B cell (primary cell): ENCODE measurements around the gene COQ3. TPM values are rescaled to one million over a fixed set of nuclear protein-coding genes. Genes with fewer than 3 reads are reported as not detected.

Experiments
- ATAC-seq: fragments of 200-7000 bp; cut with Tn5 transposase; one replicate; pipeline ENCODE4 v1.10.0; 2021; ENCODE audit warnings: low read depth, mild to moderate bottlenecking, moderate number of reproducible peaks, moderate library complexity
- CTCF ChIA-PET: fragments of 350-600 bp; sonication (Branson Sonifier 250); formaldehyde crosslinking; loops from one replicate; lab custom pipeline; 2021; ENCODE audit warnings: antibody characterized with exemption, inconsistent platforms; lab: Charles Lee
- POLR2A ChIA-PET: fragments of 350-600 bp; sonication (Branson Sonifier 250); formaldehyde crosslinking; loops from one replicate; lab custom pipeline; 2021; ENCODE audit warnings: antibody characterized with exemption; lab: Charles Lee
- DNase-seq: peaks from one replicate; pipeline ENCODE4 v3.0.0; 2013
- H2AFZ ChIP-seq: 2 replicates; pipeline ENCODE4 v1.6.1; 2012; ENCODE audit warnings: mild to moderate bottlenecking, low read depth, low read length; ENCODE audit not compliant: insufficient read depth, poor library complexity, severe bottlenecking
- H3K27ac ChIP-seq, 2 donors: 1 replicate in 1 of 2; 2 replicates in 1 of 2; pipeline ENCODE4 v1.5.1; 2012 to 2013; ENCODE audit warnings: low read length in 2 of 2, mild to moderate bottlenecking in 2 of 2, moderate library complexity in 1 of 2
- H3K27me3 ChIP-seq, 4 experiments: fragments of 200-600 bp in 1 of 4; sonication (generic) in 1 of 4; replicated peaks in 1 of 4; 1 replicate in 2 of 4; 2 replicates in 2 of 4; pipeline versions ENCODE4 v1.6.1 to v1.7.0; 2013 to 2016; ENCODE audit warnings: low read length in 3 of 4, mild to moderate bottlenecking in 2 of 4, mixed read lengths in 1 of 4, moderate library complexity in 1 of 4; ENCODE audit not compliant: insufficient read depth in 4 of 4, control insufficient read depth in 3 of 4; ENCODE audit errors: control extremely low read depth in 1 of 4
- H3K36me3 ChIP-seq, 2 experiments: replicated peaks in 1 of 2; 1 replicate in 1 of 2; 2 replicates in 1 of 2; pipeline versions ENCODE4 v1.6.1 to v1.7.1; 2013; ENCODE audit warnings: low read length in 1 of 2; ENCODE audit not compliant: insufficient read depth in 2 of 2, control insufficient read depth in 1 of 2; ENCODE audit errors: control extremely low read depth in 1 of 2, extremely low read depth in 1 of 2
- H3K4me1 ChIP-seq, 2 donors: fragments of 200-600 bp in 1 of 2; sonication (generic) in 1 of 2; 1 replicate in 1 of 2; 2 replicates in 1 of 2; pipeline versions ENCODE4 v1.5.1 to v1.6.1; 2013 to 2017; ENCODE audit warnings: low read length in 2 of 2; ENCODE audit not compliant: control insufficient read depth in 2 of 2, insufficient read depth in 2 of 2
- H3K4me2 ChIP-seq: replicated peaks from 2 replicates; pipeline ENCODE3; 2012; ENCODE audit warnings: mild to moderate bottlenecking, low read depth, low read length; ENCODE audit not compliant: poor library complexity, severe bottlenecking
- H3K4me3 ChIP-seq, 5 experiments: fragments of 200-600 bp in 1 of 5; sonication (generic) in 1 of 5; 1 replicate in 3 of 5; 2 replicates in 2 of 5; pipeline versions ENCODE4 v1.5.1 to v1.7.0; 2011 to 2016; ENCODE audit warnings: low read length in 4 of 5, mild to moderate bottlenecking in 4 of 5, low read depth in 2 of 5, control low read depth in 1 of 5, moderate library complexity in 1 of 5; ENCODE audit not compliant: insufficient read depth in 1 of 5; ENCODE audit errors: control extremely low read depth in 1 of 5, extremely low read depth in 1 of 5
- H3K79me2 ChIP-seq: fragments of 200-600 bp; sonication (generic); one replicate; pipeline ENCODE4 v1.6.0; 2016; ENCODE audit warnings: low read length; ENCODE audit not compliant: control insufficient read depth, insufficient read depth
- H3K9ac ChIP-seq: fragments of 200-600 bp; sonication (generic); 2 replicates; pipeline ENCODE4 v1.6.1; 2017; ENCODE audit warnings: mild to moderate bottlenecking, low read length, moderate library complexity
- H3K9me3 ChIP-seq, 3 donors: one replicate each; pipeline versions ENCODE4 v1.6.1 to v1.7.1; 2013; ENCODE audit warnings: low read length in 2 of 3; ENCODE audit not compliant: control insufficient read depth in 2 of 3, insufficient read depth in 1 of 3; ENCODE audit errors: control extremely low read depth in 1 of 3
- H4K20me1 ChIP-seq: 2 replicates; pipeline ENCODE4 v1.6.0; 2012; ENCODE audit warnings: mild to moderate bottlenecking, low read length; ENCODE audit not compliant: insufficient read depth, control insufficient read depth, poor library complexity, severe bottlenecking
- H3K27ac Mint-ChIP-seq: one replicate; pipeline ENCODE4 v1.8.0; 2021; ENCODE audit warnings: mixed read lengths
- H3K27me3 Mint-ChIP-seq: one replicate; pipeline ENCODE4 v1.8.0; 2021; ENCODE audit warnings: mixed read lengths
- H3K4me1 Mint-ChIP-seq: one replicate; pipeline ENCODE4 v1.8.0; 2021; ENCODE audit warnings: mixed read lengths
- H3K4me3 Mint-ChIP-seq: one replicate; pipeline ENCODE4 v1.8.0; 2021; ENCODE audit warnings: mixed read lengths
- H3K9me3 Mint-ChIP-seq: one replicate; pipeline ENCODE4 v1.8.0; 2022; ENCODE audit warnings: mixed read lengths; ENCODE audit not compliant: insufficient read depth
- CTCF ChIP-seq: fragments of 200-600 bp; IDR thresholded peaks from one replicate; pipeline ENCODE4 v1.8.0; 2022; ENCODE audit warnings: antibody characterized with exemption, mild to moderate bottlenecking
- EZH2 ChIP-seq: IDR thresholded peaks from 2 replicates; pipeline ENCODE4 v1.6.1; 2012; ENCODE audit warnings: borderline replicate concordance, low read depth, mild to moderate bottlenecking, moderate library complexity, low read length; ENCODE audit not compliant: insufficient read depth, poor library complexity, severe bottlenecking
- WGBS: methylation state at CpG from one replicate; pipeline ENCODE4 v1.1.5; 2013; ENCODE audit warnings: missing lambda C conversion rate; ENCODE audit not compliant: insufficient coverage; 5-methylcytosine and 5-hydroxymethylcytosine counted together
- intact Hi-C: fragments of 100-400 bp; cut with micrococcal nuclease; formaldehyde crosslinking; loops from one replicate; pipeline ENCODE4 v1.10.0; 2022
- polyA plus RNA-seq: library from polyadenylated mRNA; depleted of rRNA; stranded (reverse); fragments of >200 nt; gene quantifications from 2 replicates; pipeline ENCODE4 v1.2.3, GENCODE V29; 2012
- total RNA-seq, 2 donors: library from RNA; stranded (reverse); fragments of 120-200 nt in 1 of 2; gene quantifications; 1 replicate in 1 of 2; 2 replicates in 1 of 2; pipeline versions ENCODE4 v1.2.3 to v1.2.4, GENCODE V29; 2013 to 2022

COQ3 gene
- total and polyA plus RNA-seq, 2 donors (not counting 1 experiment from before 2014, with no cell fraction given) = 2.9 to 3.1 TPM

- POLR2A ChIA-PET = interaction anchor here (0.6 kb wide), 1 partner anchor 31 kb away, joined by 3 read pairs; no protein-coding TSS in a partner anchor
- no peaks in the 10 kb centered on the region for H3K9me3 ChIP-seq
- peaks cover 56% of the 10 kb centered on the region for H4K20me1 ChIP-seq
- H3K4me1 ChIP-seq = peaks cover 42 to 53% of the 10 kb centered on the region in 2 donors
- WGBS = 100% methylated on average over 1 of the region's 5 CpGs
- peak overlapping the region; percentile 100 for H3K9ac ChIP-seq
- Mint-ChIP-seq H3K4me3 (peak overlapping the region; percentile 99), H3K9me3 (no peaks in the 10 kb centered on the region), H3K27ac (peak overlapping the region; percentile 67), H3K27me3 (no peaks in the 10 kb centered on the region), H3K4me1 (peaks cover 65% of the 10 kb centered on the region)
- peaks cover 75% of the 10 kb centered on the region for H3K79me2 ChIP-seq
- ATAC-seq = no peak
- TF ChIP-seq EZH2 = no peak
- CTCF ChIA-PET = interaction anchor here (0.6 to 2.3 kb wide), 3 partner anchors 10 to 144 kb away, joined by 3 to 11 read pairs (median 5); partner anchors contain the start of gene CCNC
- H2AFZ ChIP-seq = no peak overlapping the region
- no peaks in the 10 kb centered on the region for H3K27me3 ChIP-seq
- peak overlapping the region; percentile 75 to 100 (median 99) for H3K4me3 ChIP-seq
- intact Hi-C loops = loop anchor here (2.0 to 5.0 kb wide), 2 partner anchors 61 to 477 kb away; partner anchors contain the start of gene FBXL4
- H3K4me2 ChIP-seq = peak overlapping the region; percentile 72
- peak overlapping the region; percentile 97 to 100 for H3K27ac ChIP-seq
- DNase-seq = no peak
- peaks cover 8 to 9% of the 10 kb centered on the region in 2 experiments for H3K36me3 ChIP-seq
Measured at GRCh38 chr6:99424022-99424421, 30.0 kb upstream of the COQ3 start.

GRCh38 chr6:99422912-99423311 lies 28.9 kb upstream of the COQ3 start:
- Histone ChIP-seq H3K27me3 (no peaks in the 10 kb centered on the region), H2AFZ (no peak overlapping the region), H3K4me3 (no peak overlapping the region), H3K9ac (peak overlapping the region; percentile 100), H3K27ac (no peak overlapping the region), H3K79me2 (peaks cover 84% of the 10 kb centered on the region), H3K4me2 (peak overlapping the region; percentile 72), H3K9me3 (no peaks in the 10 kb centered on the region), H4K20me1 (peaks cover 67% of the 10 kb centered on the region), H3K36me3 (peaks cover 8 to 9% of the 10 kb centered on the region in 2 experiments), H3K4me1 (peaks cover 44 to 60% of the 10 kb centered on the region in 2 donors)
- intact Hi-C loops = loop anchor here (5.0 kb wide), 1 partner anchor 476 kb away; the partner anchor contains the start of gene FBXL4
- CTCF ChIA-PET = interaction anchor here (1.4 kb wide), 1 partner anchor 145 kb away, joined by 4 read pairs; the partner anchor contains the start of gene CCNC
- Mint-ChIP-seq H3K27me3 (no peaks in the 10 kb centered on the region), H3K9me3 (no peaks in the 10 kb centered on the region), H3K27ac (no peak overlapping the region), H3K4me1 (peaks cover 67% of the 10 kb centered on the region), H3K4me3 (peak overlapping the region; percentile 99)
- ATAC-seq (no peak), DNase-seq (no peak)
- TF ChIP-seq EZH2 = no peak
- TF ChIP-seq CTCF = no peak
- POLR2A ChIA-PET = interaction anchor here (0.7 kb wide), 1 partner anchor 36 kb away, joined by 8 read pairs; no protein-coding TSS in a partner anchor
- WGBS = 100% methylated on average over 1 of the region's 6 CpGs
